HCT116 (cell line): ENCODE measurements around the gene MRAP2.

Experiments
- FOSL1 ChIP-seq: IDR thresholded peaks from 2 replicates; pipeline ENCODE4 v1.6.1; 2012; ENCODE audit warnings: low read depth
- JUND ChIP-seq: IDR thresholded peaks from 2 replicates; pipeline ENCODE4 v1.6.1; 2012
- POLR2A ChIP-seq: IDR thresholded peaks from 2 replicates; pipeline ENCODE4 v1.7.0; 2011; ENCODE audit warnings: borderline replicate concordance; ENCODE audit not compliant: insufficient read depth, insufficient read length; ENCODE audit errors: extremely low read depth
- ZFX ChIP-seq: fragments of 450-650 bp; IDR thresholded peaks from 2 replicates; pipeline ENCODE4 v1.6.1; 2017
- TF ChIP-seq, protein P1 (sequence below), 3 experiments: fragments of 200-600 bp in 1 of 3; sonication (generic) in 1 of 3; IDR thresholded peaks in 2 of 3; conservative IDR thresholded peaks in 1 of 3; 2 replicates each; pipeline ENCODE4 v1.5.1; 2012 to 2017; ENCODE audit warnings: low read depth in 2 of 3, low read length in 2 of 3, antibody characterized with exemption in 1 of 3, borderline replicate concordance in 1 of 3, control low read depth in 1 of 3, mild to moderate bottlenecking in 1 of 3, mixed read lengths in 1 of 3, mixed run types in 1 of 3, moderate library complexity in 1 of 3; ENCODE audit not compliant: insufficient read depth in 1 of 3

DNA sequence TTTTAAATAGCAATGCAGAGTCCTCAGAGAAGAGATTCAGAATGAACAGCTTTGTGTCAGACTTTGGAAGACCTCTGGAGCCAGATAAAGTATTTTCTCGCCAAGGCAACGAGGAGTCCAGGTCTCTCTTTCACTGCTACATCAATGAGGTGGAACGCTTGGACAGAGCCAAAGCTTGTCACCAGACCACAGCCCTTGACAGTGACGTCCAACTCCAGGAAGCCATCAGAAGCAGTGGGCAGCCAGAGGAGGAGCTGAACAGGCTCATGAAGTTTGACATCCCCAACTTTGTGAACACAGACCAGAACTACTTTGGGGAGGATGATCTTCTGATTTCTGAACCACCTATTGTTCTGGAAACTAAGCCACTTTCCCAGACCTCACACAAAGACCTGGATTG, 55.5 kb downstream of the MRAP2 start:
- TF ChIP-seq, protein P1, sequence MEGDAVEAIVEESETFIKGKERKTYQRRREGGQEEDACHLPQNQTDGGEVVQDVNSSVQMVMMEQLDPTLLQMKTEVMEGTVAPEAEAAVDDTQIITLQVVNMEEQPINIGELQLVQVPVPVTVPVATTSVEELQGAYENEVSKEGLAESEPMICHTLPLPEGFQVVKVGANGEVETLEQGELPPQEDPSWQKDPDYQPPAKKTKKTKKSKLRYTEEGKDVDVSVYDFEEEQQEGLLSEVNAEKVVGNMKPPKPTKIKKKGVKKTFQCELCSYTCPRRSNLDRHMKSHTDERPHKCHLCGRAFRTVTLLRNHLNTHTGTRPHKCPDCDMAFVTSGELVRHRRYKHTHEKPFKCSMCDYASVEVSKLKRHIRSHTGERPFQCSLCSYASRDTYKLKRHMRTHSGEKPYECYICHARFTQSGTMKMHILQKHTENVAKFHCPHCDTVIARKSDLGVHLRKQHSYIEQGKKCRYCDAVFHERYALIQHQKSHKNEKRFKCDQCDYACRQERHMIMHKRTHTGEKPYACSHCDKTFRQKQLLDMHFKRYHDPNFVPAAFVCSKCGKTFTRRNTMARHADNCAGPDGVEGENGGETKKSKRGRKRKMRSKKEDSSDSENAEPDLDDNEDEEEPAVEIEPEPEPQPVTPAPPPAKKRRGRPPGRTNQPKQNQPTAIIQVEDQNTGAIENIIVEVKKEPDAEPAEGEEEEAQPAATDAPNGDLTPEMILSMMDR (IDR thresholded peaks at IDR 0.05 in 2 of 3, conservative IDR thresholded peaks at IDR 0.05 in 1 of 3; ENCODE audit: borderline replicate concordance in 1 of 3, insufficient read depth in 1 of 3, low read depth in 2 of 3, low read length in 2 of 3): no peak
- no peak for TF ChIP-seq FOSL1
- TF ChIP-seq JUND: no peak
- no peak for TF ChIP-seq POLR2A
- TF ChIP-seq ZFX: no peak
